OCI-LY1 (cell line): ENCODE results near the gene PLCD1.

Source experiments
- H2AFZ ChIP-seq: fragments of 200-600 bp; sonication (generic), shearing (Covaris generic); 2 replicates; pipeline ENCODE4 v1.6.0; 2014; ENCODE audit warnings: antibody characterized with exemption, mild to moderate bottlenecking, low read length
- H3F3A ChIP-seq: fragments of 200-600 bp; sonication (generic), shearing (Covaris generic); 2 replicates; pipeline ENCODE4 v1.6.0; 2014; ENCODE audit warnings: mild to moderate bottlenecking, antibody characterized with exemption, low read length, moderate library complexity; ENCODE audit not compliant: insufficient read depth
- H3K27ac ChIP-seq: fragments of 200-600 bp; sonication (generic); 2 replicates; pipeline ENCODE4 v1.5.1; 2014; ENCODE audit warnings: low read length, mixed run types, mild to moderate bottlenecking, low read depth; ENCODE audit not compliant: poor library complexity, severe bottlenecking
- H3K27me3 ChIP-seq: fragments of 200-600 bp; sonication (generic); 2 replicates; pipeline ENCODE4 v1.6.0; 2014; ENCODE audit warnings: antibody characterized with exemption, mild to moderate bottlenecking, low read length, moderate library complexity; ENCODE audit not compliant: insufficient read depth
- H3K36me3 ChIP-seq: fragments of 200-600 bp; sonication (generic); 2 replicates; pipeline ENCODE4 v1.6.1; 2014; ENCODE audit warnings: mild to moderate bottlenecking, antibody characterized with exemption, low read length, moderate library complexity, mixed read lengths; ENCODE audit not compliant: insufficient read depth
- H3K4me1 ChIP-seq: fragments of 200-600 bp; sonication (generic); 2 replicates; pipeline ENCODE4 v1.5.1; 2014; ENCODE audit warnings: mild to moderate bottlenecking, low read length, moderate library complexity; ENCODE audit not compliant: insufficient read depth, severe bottlenecking
- H3K4me2 ChIP-seq: fragments of 200-600 bp; sonication (generic), shearing (Covaris generic); 2 replicates; pipeline ENCODE4 v1.6.1; 2014; ENCODE audit warnings: low read length
- H3K4me3 ChIP-seq: fragments of 200-600 bp; sonication (generic); 2 replicates; pipeline ENCODE4 v1.5.1; 2014; ENCODE audit warnings: low read length, low read depth, mild to moderate bottlenecking, mixed read lengths; ENCODE audit not compliant: poor library complexity, severe bottlenecking
- H3K79me2 ChIP-seq: fragments of 200-600 bp; shearing (Covaris generic); 2 replicates; pipeline ENCODE4 v1.6.1; 2016; ENCODE audit warnings: mixed run types, low read length, mixed read lengths; ENCODE audit not compliant: insufficient read depth
- H3K9ac ChIP-seq: fragments of 200-600 bp; sonication (generic), shearing (Covaris generic); 2 replicates; pipeline ENCODE4 v1.6.1; 2014; ENCODE audit warnings: mild to moderate bottlenecking, low read length, mixed read lengths
- H3K9me2 ChIP-seq: fragments of 200-600 bp; sonication (generic), shearing (Covaris generic); 2 replicates; pipeline ENCODE4 v1.6.1; 2014; ENCODE audit warnings: low read depth, mild to moderate bottlenecking, low read length, mixed read lengths
- H3K9me3 ChIP-seq: fragments of 200-600 bp; shearing (Covaris generic); 2 replicates; pipeline ENCODE4 v1.6.1; 2014; ENCODE audit warnings: low read length, mixed read lengths
- H4K20me1 ChIP-seq: fragments of 200-600 bp; sonication (generic), shearing (Covaris generic); 2 replicates; pipeline ENCODE4 v1.6.0; 2016; ENCODE audit warnings: mild to moderate bottlenecking, low read length; ENCODE audit not compliant: insufficient read depth
- CTCF ChIP-seq: fragments of 200-600 bp; sonication (generic), shearing (Covaris generic); IDR thresholded peaks from 2 replicates; pipeline ENCODE4 v1.5.1; 2017; ENCODE audit warnings: mild to moderate bottlenecking, antibody characterized with exemption, low read length, moderate library complexity, mixed read lengths
- EZH2 ChIP-seq: fragments of 200-600 bp; sonication (generic), shearing (Covaris generic); IDR thresholded peaks from 2 replicates; pipeline ENCODE4 v1.8.0; 2017; ENCODE audit warnings: borderline replicate concordance, mixed run types, mild to moderate bottlenecking, antibody characterized with exemption, low read length, moderate library complexity, mixed read lengths

The PLCD1 gene

GRCh38 chr3:37984596-37984995 lies 44.8 kb downstream of the PLCD1 start:
- H3K4me3 ChIP-seq, result no peak overlapping the region
- TF ChIP-seq CTCF (no peak), EZH2 (no peak)
- H3K36me3 ChIP-seq, result no peaks in the 10 kb centered on the region
- no peak overlapping the region for H3K4me2 ChIP-seq
- H3K27me3 ChIP-seq, result no peaks in the 10 kb centered on the region; the same call in 1 of the 2 replicates
- H2AFZ ChIP-seq, result no peak overlapping the region
- H3F3A ChIP-seq, result no peaks in the 10 kb centered on the region
- H3K27ac ChIP-seq, result no peak overlapping the region
- H3K79me2 ChIP-seq, result no peaks in the 10 kb centered on the region
- no peaks in the 10 kb centered on the region for H4K20me1 ChIP-seq
- H3K9me3 ChIP-seq, result no peaks in the 10 kb centered on the region
- H3K9ac ChIP-seq, result no peak overlapping the region
- H3K9me2 ChIP-seq, result no peaks in the 10 kb centered on the region
- H3K4me1 ChIP-seq, result no peaks in the 10 kb centered on the region

- H3F3A ChIP-seq, result no peaks in the 10 kb centered on the region
- H3K27me3 ChIP-seq, result no peaks in the 10 kb centered on the region; the same call in 1 of the 2 replicates
- no peaks in the 10 kb centered on the region for H3K36me3 ChIP-seq
- H4K20me1 ChIP-seq, result no peaks in the 10 kb centered on the region
- no peak overlapping the region for H3K4me3 ChIP-seq
- H3K9ac ChIP-seq, result no peak overlapping the region
- H3K4me2 ChIP-seq, result no peak overlapping the region
- no peak overlapping the region for H2AFZ ChIP-seq
- H3K9me3 ChIP-seq, result no peaks in the 10 kb centered on the region
- TF ChIP-seq EZH2 (no peak), CTCF (no peak)
- no peaks in the 10 kb centered on the region for H3K4me1 ChIP-seq
- H3K79me2 ChIP-seq, result no peaks in the 10 kb centered on the region
- no peaks in the 10 kb centered on the region for H3K9me2 ChIP-seq
- H3K27ac ChIP-seq, result no peak overlapping the region
These were observed 45.4 kb downstream of the PLCD1 start for GRCh38 chr3:37984051-37984450.

- Histone ChIP-seq H3K9me2 (no peaks in the 10 kb centered on the region), H3K27me3 (no peaks in the 10 kb centered on the region; the same call in 1 of the 2 replicates), H3K4me2 (no peak overlapping the region), H2AFZ (no peak overlapping the region), H4K20me1 (no peaks in the 10 kb centered on the region), H3K9ac (no peak overlapping the region), H3K79me2 (no peaks in the 10 kb centered on the region), H3F3A (no peaks in the 10 kb centered on the region), H3K27ac (no peak overlapping the region), H3K4me1 (no peaks in the 10 kb centered on the region), H3K36me3 (no peaks in the 10 kb centered on the region), H3K4me3 (no peak overlapping the region), H3K9me3 (no peaks in the 10 kb centered on the region)
- TF ChIP-seq CTCF (no peak), EZH2 (no peak)
These were observed 47.1 kb downstream of the PLCD1 start for GRCh38 chr3:37982331-37982730.
